ENCODE data around the gene TBCK. TPM values are rescaled to one million over a fixed set of nuclear protein-coding genes. Genes with fewer than 3 reads are reported as not detected.
"Not testable (repeated sequence)": the region's sequence is repeated elsewhere in the genome, so short reads cannot be mapped to it uniquely, and the experiment has no call there.

TBCK gene
- total RNA-seq, 2 donors from 2014 or later = 32.9 to 46.3 TPM

- no peak for TF ChIP-seq CTCF (IDR thresholded peaks at IDR 0.05)
- ATAC-seq (ENCODE audit: insufficient number of reproducible peaks, low FRiP score, low read depth) (no peak), DNase-seq (ENCODE audit: low spot score) (no peak)
- Histone ChIP-seq H3K36me3 (no peaks in the 10 kb centered on the region), H3K27ac (no peak overlapping the region), H3K4me1 (ENCODE audit: control insufficient read depth in 1 of 2, low read depth in 2 of 2) (no peaks in the 10 kb centered on the region), H3K9me3 (no peaks in the 10 kb centered on the region), H3K4me3 (no peak overlapping the region), H3K27me3 (replicated peaks; ENCODE audit: insufficient read depth) (no peaks in the 10 kb centered on the region)
Observed at GRCh38 chr4:106126062-106126461, 189.9 kb downstream of the TBCK start.

- H3K27ac ChIP-seq; H3K27me3 ChIP-seq (replicated peaks; ENCODE audit: insufficient read depth); H3K9me3 ChIP-seq; H3K4me3 ChIP-seq; DNase-seq (ENCODE audit: low spot score); H3K36me3 ChIP-seq; ATAC-seq (ENCODE audit: insufficient number of reproducible peaks, low FRiP score, low read depth); H3K4me1 ChIP-seq (ENCODE audit: control insufficient read depth in 1 of 2, low read depth in 2 of 2): not testable (repeated sequence)
Observed at GRCh38 chr4:106119949-106120555, 196.0 kb downstream of the TBCK start.

GRCh38 chr4:106116025-106116424, 200.0 kb downstream of the TBCK start:
- Histone ChIP-seq H3K4me3 (no peak overlapping the region), H3K27me3 (replicated peaks; ENCODE audit: insufficient read depth) (no peaks in the 10 kb centered on the region), H3K9me3 (peaks cover 15% of the 10 kb centered on the region), H3K4me1 (ENCODE audit: control insufficient read depth in 1 of 2, low read depth in 2 of 2) (no peaks in the 10 kb centered on the region), H3K36me3 (peaks cover 18% of the 10 kb centered on the region), H3K27ac (no peak overlapping the region)
- TF ChIP-seq CTCF (IDR thresholded peaks at IDR 0.05) = no peak
- no peak for DNase-seq (ENCODE audit: low spot score)
- no peak for ATAC-seq (ENCODE audit: insufficient number of reproducible peaks, low FRiP score, low read depth)

GRCh38 chr4:106114270-106114669, 201.7 kb downstream of the TBCK start:
- Histone ChIP-seq H3K4me1 (ENCODE audit: control insufficient read depth in 1 of 2, low read depth in 2 of 2) (no peaks in the 10 kb centered on the region), H3K9me3 (peaks cover 29% of the 10 kb centered on the region), H3K27ac (no peak overlapping the region), H3K36me3 (peaks cover 23% of the 10 kb centered on the region), H3K4me3 (no peak overlapping the region), H3K27me3 (replicated peaks; ENCODE audit: insufficient read depth) (no peaks in the 10 kb centered on the region)
- no peak for ATAC-seq (ENCODE audit: insufficient number of reproducible peaks, low FRiP score, low read depth)
- no peak for DNase-seq (ENCODE audit: low spot score)
- no peak for TF ChIP-seq CTCF (IDR thresholded peaks at IDR 0.05)

GRCh38 chr4:106111778-106112469, 204.1 kb downstream of the TBCK start:
- not testable (repeated sequence) for H3K4me3 ChIP-seq; H3K4me1 ChIP-seq (ENCODE audit: control insufficient read depth in 1 of 2, low read depth in 2 of 2); DNase-seq (ENCODE audit: low spot score); H3K27me3 ChIP-seq (replicated peaks; ENCODE audit: insufficient read depth); H3K27ac ChIP-seq; ATAC-seq (ENCODE audit: insufficient number of reproducible peaks, low FRiP score, low read depth)
- Histone ChIP-seq H3K9me3 (peaks cover 32% of the 10 kb centered on the region), H3K36me3 (peaks cover 23% of the 10 kb centered on the region)

- DNase-seq (ENCODE audit: low spot score) (no peak), ATAC-seq (ENCODE audit: insufficient number of reproducible peaks, low FRiP score, low read depth) (no peak)
- H3K36me3 ChIP-seq = peaks cover 23% of the 10 kb centered on the region
- H3K27me3 ChIP-seq (replicated peaks; ENCODE audit: insufficient read depth) = no peaks in the 10 kb centered on the region
- no peak overlapping the region for H3K4me3 ChIP-seq
- H3K4me1 ChIP-seq (ENCODE audit: control insufficient read depth in 1 of 2, low read depth in 2 of 2) = no peaks in the 10 kb centered on the region
- H3K9me3 ChIP-seq = peaks cover 32% of the 10 kb centered on the region
- TF ChIP-seq CTCF (IDR thresholded peaks at IDR 0.05) = no peak
- no peak overlapping the region for H3K27ac ChIP-seq
Observed at GRCh38 chr4:106109929-106110328, 206.1 kb downstream of the TBCK start.
